ENCODE results near the gene C1QTNF9B.

C1QTNF9B gene

DNA sequence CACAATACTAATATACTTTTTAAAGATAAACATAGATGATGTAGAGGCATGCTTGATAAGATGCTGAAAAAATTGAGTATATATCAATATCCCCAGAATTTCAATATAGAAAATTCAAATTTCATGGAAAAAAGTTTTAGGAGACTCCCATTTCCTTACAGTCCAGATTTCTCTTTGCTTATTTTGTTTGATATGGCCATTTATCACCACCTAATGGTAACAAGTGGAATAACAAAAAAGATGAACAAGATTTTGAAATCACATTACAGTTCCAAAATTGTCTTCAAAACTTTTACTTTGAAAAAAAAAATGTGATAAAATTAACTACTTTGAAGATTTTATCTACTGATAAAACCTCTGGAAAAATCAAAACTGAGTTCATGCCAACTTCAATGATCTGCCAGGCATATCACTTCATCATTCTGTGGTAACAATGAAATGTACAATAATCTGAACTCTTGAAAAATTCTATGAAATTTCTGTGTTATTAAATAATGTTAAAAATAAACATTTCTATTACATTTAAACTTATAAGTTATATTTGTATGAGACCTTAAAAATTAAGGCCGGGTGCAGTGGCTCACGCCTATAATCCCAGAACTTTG is 25.6 kb downstream of the C1QTNF9B start:
- Histone ChIP-seq H3K27me3 (ENCODE audit: insufficient read depth, poor library complexity, severe bottlenecking) (no peaks in the 10 kb centered on the region), H3K4me3 (replicated peaks; ENCODE audit: insufficient read depth, low read length) (no peak overlapping the region), H3K27ac (replicated peaks) (no peak overlapping the region)
- TF ChIP-seq GABPA (IDR thresholded peaks at IDR 0.05; ENCODE audit: low read depth) = no peak
- TF ChIP-seq SPI1 (IDR thresholded peaks at IDR 0.05; ENCODE audit: borderline replicate concordance, low read depth) = no peak
- TF ChIP-seq, protein P1, sequence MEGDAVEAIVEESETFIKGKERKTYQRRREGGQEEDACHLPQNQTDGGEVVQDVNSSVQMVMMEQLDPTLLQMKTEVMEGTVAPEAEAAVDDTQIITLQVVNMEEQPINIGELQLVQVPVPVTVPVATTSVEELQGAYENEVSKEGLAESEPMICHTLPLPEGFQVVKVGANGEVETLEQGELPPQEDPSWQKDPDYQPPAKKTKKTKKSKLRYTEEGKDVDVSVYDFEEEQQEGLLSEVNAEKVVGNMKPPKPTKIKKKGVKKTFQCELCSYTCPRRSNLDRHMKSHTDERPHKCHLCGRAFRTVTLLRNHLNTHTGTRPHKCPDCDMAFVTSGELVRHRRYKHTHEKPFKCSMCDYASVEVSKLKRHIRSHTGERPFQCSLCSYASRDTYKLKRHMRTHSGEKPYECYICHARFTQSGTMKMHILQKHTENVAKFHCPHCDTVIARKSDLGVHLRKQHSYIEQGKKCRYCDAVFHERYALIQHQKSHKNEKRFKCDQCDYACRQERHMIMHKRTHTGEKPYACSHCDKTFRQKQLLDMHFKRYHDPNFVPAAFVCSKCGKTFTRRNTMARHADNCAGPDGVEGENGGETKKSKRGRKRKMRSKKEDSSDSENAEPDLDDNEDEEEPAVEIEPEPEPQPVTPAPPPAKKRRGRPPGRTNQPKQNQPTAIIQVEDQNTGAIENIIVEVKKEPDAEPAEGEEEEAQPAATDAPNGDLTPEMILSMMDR (IDR thresholded peaks at IDR 0.05; ENCODE audit: insufficient read depth, low read length) = no peak
- TF ChIP-seq, protein P2, sequence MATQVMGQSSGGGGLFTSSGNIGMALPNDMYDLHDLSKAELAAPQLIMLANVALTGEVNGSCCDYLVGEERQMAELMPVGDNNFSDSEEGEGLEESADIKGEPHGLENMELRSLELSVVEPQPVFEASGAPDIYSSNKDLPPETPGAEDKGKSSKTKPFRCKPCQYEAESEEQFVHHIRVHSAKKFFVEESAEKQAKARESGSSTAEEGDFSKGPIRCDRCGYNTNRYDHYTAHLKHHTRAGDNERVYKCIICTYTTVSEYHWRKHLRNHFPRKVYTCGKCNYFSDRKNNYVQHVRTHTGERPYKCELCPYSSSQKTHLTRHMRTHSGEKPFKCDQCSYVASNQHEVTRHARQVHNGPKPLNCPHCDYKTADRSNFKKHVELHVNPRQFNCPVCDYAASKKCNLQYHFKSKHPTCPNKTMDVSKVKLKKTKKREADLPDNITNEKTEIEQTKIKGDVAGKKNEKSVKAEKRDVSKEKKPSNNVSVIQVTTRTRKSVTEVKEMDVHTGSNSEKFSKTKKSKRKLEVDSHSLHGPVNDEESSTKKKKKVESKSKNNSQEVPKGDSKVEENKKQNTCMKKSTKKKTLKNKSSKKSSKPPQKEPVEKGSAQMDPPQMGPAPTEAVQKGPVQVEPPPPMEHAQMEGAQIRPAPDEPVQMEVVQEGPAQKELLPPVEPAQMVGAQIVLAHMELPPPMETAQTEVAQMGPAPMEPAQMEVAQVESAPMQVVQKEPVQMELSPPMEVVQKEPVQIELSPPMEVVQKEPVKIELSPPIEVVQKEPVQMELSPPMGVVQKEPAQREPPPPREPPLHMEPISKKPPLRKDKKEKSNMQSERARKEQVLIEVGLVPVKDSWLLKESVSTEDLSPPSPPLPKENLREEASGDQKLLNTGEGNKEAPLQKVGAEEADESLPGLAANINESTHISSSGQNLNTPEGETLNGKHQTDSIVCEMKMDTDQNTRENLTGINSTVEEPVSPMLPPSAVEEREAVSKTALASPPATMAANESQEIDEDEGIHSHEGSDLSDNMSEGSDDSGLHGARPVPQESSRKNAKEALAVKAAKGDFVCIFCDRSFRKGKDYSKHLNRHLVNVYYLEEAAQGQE (IDR thresholded peaks at IDR 0.05; ENCODE audit: insufficient replicate concordance, low read depth) = no peak
- no peak for TF ChIP-seq POLR2AphosphoS5 (IDR thresholded peaks at IDR 0.05; ENCODE audit: low read depth)
- no peak for DNase-seq (ENCODE audit: low read depth in 1 of 2, low spot score in 1 of 2)

DNA sequence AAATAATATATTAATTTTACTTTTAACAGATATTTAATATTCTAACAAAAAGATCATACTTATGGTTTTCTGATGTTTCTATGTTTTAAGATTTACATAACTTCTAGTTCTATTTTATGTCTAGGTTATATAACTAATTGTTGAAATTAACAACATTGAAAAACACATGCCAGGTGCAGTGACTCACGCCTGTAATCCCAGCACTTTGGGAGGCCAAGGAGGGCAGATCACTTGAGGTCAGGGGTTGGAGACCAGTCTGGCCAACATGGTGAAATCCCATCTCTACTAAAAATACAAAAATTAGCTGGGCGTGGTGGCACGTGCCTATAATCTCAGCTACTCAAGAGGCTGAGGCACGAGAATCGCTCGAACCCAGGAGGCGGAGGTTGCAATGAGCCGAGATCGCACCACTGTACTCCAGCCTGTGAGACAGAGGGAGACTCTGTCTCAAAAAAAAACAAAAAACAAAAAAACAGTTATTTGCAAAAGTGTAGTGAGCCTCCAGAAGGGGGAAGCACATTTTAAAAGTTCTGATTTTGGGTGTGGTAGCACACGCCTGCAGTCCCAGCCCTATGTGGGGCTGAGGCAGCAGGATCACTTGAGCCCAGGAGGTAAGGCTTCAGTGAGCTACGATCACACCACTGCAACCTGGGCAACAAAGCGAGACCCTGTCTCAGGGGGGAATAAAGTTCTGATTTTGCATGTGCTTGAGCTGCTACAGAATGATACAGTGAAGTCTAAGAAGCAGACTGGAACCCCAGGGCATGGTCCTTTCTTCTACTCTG is 26.8 kb downstream of the C1QTNF9B start:
- no peak for TF ChIP-seq GABPA (IDR thresholded peaks at IDR 0.05; ENCODE audit: low read depth)
- TF ChIP-seq SPI1 (IDR thresholded peaks at IDR 0.05; ENCODE audit: borderline replicate concordance, low read depth) = no peak
- no peak for TF ChIP-seq POLR2AphosphoS5 (IDR thresholded peaks at IDR 0.05; ENCODE audit: low read depth)
- TF ChIP-seq, protein P2 (IDR thresholded peaks at IDR 0.05; ENCODE audit: insufficient replicate concordance, low read depth) = no peak
- TF ChIP-seq, protein P1 (IDR thresholded peaks at IDR 0.05; ENCODE audit: insufficient read depth, low read length) = no peak
- no peak for DNase-seq (ENCODE audit: low read depth in 1 of 2, low spot score in 1 of 2)
- H3K4me3 ChIP-seq (replicated peaks; ENCODE audit: insufficient read depth, low read length) = no peak overlapping the region
- no peaks in the 10 kb centered on the region for H3K27me3 ChIP-seq (ENCODE audit: insufficient read depth, poor library complexity, severe bottlenecking)
- H3K27ac ChIP-seq (replicated peaks) = no peak overlapping the region

DNA sequence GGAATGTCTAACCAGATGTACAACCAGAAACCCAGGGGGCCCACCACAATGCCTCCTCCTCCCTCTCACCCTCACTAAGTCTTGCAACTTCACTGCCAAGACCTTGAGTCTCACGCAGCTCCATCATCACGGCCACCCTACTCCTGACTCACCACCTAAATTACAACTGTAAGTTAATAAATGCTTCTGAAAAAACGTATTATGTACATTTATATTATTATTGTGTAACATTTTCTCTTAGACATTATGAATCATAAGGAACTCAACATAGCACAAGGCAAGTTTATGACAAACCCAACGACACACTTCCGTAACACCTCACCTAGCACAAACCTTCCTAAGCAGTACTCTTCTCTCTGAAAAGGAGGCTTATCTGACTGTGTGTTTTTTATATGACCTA is 28.8 kb downstream of the C1QTNF9B start:
- no peak overlapping the region for H3K27ac ChIP-seq (replicated peaks)

More for the DNA sequence above, 28.8 kb downstream of the C1QTNF9B start:
- no peak for DNase-seq (ENCODE audit: low read depth in 1 of 2, low spot score in 1 of 2)
- Histone ChIP-seq H3K27me3 (ENCODE audit: insufficient read depth, poor library complexity, severe bottlenecking) (no peaks in the 10 kb centered on the region), H3K4me3 (replicated peaks; ENCODE audit: insufficient read depth, low read length) (no peak overlapping the region)
- no peak for TF ChIP-seq GABPA (IDR thresholded peaks at IDR 0.05; ENCODE audit: low read depth)
- TF ChIP-seq, protein P1 (IDR thresholded peaks at IDR 0.05; ENCODE audit: insufficient read depth, low read length) = no peak
- no peak for TF ChIP-seq SPI1 (IDR thresholded peaks at IDR 0.05; ENCODE audit: borderline replicate concordance, low read depth)
- no peak for TF ChIP-seq POLR2AphosphoS5 (IDR thresholded peaks at IDR 0.05; ENCODE audit: low read depth)
- TF ChIP-seq, protein P2 (IDR thresholded peaks at IDR 0.05; ENCODE audit: insufficient replicate concordance, low read depth) = no peak

All from HL-60 (cell line).